GM12874 (cell line): ENCODE measurements around the gene RABGAP1L.

Source experiments
- CTCF ChIP-seq: IDR thresholded peaks from 2 replicates; pipeline ENCODE4 v1.5.1; 2011; ENCODE audit warnings: low read depth, mild to moderate bottlenecking, control low read depth, low read length, moderate library complexity; ENCODE audit not compliant: insufficient read depth

The RABGAP1L gene

GRCh38 chr1:174428033-174428432 is 268.7 kb downstream of the RABGAP1L start:
- no peak for TF ChIP-seq CTCF

- no peak for TF ChIP-seq CTCF
These were observed 269.4 kb downstream of the RABGAP1L start for GRCh38 chr1:174428739-174429138.

GRCh38 chr1:174433451-174433850 is 274.1 kb downstream of the RABGAP1L start:
- no peak for TF ChIP-seq CTCF

GRCh38 chr1:174445351-174445750 is 286.0 kb downstream of the RABGAP1L start:
- TF ChIP-seq CTCF = no peak

- no peak for TF ChIP-seq CTCF
These were observed 286.5 kb downstream of the RABGAP1L start for GRCh38 chr1:174445817-174446216.

GRCh38 chr1:174447866-174448530 is 288.7 kb downstream of the RABGAP1L start, which contains the start of gene GPR52:
TSS of gene GPR52 (plus strand) at chr1:174447964. CDS start at chr1:174448112, 148 bp downstream.
- TF ChIP-seq CTCF = no peak

GRCh38 chr1:174448531-174448883 is 289.2 kb downstream of the RABGAP1L start:
- no peak for TF ChIP-seq CTCF
